Islet of Langerhans (tissue), 1 donor: ENCODE results near the gene RIBC2.
"Not testable (repeated sequence)": the region's sequence is repeated elsewhere in the genome, so short reads cannot be mapped to it uniquely, and the experiment has no call there.

Experiments
- FAIRE-seq: peaks from one replicate; lab custom pipeline; 2011; peaks lifted over from hg19 to GRCh38; lab: Jason Lieb, UNC

Gene RIBC2

DNA sequence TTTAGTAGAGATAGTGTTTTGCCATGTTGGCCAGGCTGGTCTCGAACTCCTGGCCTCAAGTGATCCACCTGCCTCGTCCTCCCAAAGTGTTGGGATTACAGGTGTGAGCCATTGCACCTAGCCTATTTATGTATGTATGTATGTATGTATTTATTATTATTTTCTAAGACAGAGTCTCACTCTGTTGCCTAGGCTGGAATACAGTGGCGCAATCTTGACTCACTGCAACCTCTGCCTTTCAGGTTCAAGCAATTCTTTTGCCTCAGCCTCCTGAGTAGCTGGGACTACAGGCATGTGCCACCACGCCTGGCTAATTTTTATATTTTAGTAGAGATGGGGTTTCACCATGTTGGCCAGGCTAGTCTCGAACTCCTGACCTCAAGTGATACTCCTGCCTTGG lies 35.9 kb downstream of the RIBC2 start:
- not testable (repeated sequence) for FAIRE-seq

DNA sequence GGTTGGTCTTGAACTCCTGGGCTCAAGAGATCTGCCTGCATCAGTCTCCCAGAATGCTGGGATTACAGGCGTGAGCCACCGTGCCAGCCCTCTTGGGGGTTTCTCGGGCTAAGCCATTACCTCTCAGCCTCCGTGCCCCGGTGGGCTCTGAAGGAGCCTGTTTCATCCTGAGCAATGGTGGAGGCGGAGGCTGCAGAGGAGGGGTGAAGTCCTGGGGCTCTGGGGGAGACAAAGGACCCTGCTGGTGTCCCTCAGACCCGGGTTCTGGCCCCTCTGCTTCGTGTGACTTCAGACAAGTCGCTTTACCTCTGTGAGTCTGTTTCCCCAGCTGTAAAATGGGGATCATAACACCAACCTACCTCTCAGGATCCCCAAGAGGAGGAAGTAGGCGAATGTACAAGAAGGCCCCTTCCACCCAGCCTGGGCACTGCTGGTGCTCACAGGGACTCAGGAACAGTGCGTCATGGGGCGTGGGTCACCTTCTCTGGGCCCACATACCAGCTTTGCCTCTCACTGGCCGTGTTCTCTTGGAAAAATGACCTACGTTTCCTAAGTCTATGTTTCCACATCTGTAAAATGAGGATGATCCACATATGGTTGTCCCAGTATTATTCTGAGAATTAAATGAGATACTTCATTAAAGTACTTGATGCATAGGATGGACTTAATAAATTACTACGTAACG lies 36.8 kb downstream of the RIBC2 start:
- no peak for FAIRE-seq

DNA sequence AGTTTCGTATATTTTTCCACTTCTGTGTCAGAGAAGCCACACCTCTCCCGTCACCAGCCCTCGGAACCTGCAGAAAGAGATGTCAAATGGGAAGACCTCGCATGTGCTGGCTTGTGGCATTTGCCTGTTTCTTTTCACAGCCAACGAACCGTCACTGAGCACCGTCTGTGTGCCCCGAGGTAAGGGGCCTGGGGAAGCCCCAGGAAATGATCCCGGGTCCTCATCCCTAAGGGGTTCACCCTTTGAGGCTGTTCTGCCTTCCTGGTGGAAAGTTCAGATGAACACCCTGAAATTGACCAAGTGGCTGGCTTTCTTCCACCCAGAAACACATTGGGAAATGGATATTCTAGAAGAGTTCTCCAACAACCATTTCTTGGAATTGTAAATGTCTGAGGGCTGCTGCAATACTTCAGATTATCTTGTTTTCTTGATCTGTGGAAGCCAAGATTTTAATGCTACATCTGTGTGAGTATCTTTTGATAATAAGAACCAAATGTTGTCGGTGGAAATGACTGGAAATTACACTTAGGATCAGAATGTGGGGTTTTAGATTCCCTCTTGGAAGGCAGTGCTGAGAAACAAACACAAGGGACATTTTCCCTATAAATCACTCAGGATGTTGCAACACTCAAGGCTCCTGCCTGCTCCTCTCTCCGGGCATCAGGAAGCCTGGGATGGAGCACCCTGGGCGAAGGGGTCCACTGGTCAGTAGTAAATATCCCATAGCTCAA lies 37.6 kb downstream of the RIBC2 start:
- no peak for FAIRE-seq

DNA sequence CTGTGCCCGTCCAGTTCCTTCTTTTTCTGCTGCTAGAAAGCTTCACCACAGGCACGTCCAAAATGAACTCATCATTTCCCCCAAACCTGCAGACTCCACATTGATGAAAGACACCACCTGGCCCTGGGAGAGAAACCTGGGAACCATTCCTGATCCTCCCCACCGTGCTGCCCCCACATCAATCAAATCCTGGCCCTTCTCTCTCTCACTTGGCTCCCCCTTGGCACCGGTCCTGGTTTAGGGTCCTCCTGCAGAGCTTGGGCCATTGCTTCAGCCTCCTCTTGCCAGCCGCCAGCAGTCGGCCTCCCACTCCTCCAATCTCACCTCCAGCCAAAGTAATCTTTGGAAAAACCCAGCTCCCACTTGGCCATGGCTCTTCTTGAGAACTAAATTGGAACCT lies 38.5 kb downstream of the RIBC2 start:
- FAIRE-seq, result no peak

DNA sequence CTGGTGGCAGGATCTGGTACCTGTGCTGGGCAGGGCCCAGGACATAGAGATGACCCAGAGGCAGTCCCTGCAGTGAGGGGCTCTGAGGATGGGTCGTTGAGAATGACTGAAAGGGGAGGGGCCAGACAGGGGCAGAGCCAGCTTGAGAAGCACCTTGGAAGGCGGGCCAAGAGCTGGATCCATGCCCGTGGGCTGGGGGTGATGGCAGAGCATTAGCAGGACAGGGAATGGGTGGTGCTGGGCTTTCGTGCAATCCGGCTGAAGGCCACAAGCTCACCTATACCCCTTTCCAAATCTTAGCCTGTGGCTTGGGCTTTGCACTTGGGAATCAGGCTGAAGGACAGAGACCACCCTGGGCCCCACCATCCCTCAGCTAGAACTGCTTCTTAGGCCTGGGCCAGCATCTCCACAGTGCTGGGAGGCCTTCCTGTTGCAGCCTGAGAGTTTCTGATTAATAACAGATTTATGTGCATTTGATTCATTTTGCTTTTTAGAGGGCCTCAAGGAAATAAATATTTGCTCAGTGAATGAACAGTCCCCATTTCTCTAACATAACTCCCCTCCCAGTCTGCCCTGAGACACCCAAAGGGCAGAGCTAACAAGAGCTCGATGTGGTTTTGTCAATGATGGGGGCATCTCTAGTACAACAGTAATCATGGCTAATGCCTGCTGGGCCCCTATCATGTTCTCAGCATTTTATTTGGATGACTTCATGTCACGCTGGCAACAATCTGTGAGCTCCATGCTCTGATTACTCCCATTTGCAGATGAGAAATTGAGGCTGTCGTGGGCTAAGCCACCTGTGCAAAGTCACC lies 39.3 kb downstream of the RIBC2 start:
- FAIRE-seq, result no peak

DNA sequence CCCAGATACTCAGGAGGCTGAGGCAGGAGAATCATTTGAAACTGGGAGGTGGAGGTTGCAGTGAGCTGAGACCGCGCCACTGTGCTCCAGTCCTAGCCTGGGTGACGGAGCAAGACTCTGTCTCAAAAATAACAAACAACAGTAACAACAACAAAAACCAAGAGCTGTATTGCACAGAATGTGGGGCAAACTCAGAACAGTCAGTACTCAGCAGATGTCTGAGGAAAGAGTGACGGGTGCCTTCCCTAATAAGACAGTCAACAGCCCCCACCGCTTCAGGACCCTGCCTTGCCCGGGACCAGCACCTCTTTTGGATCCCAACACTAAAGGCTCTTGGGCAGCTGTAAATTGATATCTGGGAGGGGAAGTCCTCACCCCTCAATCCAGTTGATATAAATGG lies 40.3 kb downstream of the RIBC2 start:
- no peak for FAIRE-seq

DNA sequence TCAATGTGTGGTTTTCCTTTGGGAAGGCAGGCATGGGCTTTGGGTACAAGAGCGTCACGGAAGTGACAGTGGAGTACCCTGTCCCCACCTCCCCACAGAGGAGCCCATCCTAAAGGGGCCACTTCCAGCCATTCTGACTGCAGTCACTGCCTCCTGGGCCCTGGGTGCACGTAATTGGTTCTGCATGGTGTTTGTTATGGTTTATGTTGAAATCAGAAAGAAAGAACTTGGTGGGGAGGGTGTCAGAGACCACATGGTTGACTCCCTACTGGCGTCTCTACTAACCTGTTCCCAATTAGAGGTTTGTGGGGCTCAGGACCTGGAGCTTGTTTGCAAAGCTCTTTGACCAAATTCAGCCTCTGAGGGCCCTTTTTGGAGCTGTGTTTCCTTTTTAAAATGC lies 40.8 kb downstream of the RIBC2 start:
- FAIRE-seq, result no peak

DNA sequence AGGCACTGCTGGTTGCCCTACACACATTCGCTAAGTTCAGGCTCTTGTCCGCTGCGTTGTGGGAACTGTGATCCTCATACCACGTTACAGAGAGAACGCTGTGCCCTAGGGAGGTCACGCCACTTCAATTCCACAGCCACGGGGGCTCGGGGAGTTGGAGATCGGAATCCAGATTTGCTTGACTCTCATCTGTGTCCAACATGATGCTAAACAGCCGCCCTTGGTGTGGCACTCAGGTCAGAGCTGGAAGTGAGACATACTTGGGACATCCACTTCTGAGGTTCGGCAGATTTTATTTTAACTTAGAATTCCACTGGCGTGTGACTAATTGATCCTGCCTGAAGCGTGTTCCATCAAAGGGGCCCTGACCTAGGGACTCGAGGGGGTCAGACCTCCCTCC lies 41.7 kb downstream of the RIBC2 start:
- FAIRE-seq, result no peak

DNA sequence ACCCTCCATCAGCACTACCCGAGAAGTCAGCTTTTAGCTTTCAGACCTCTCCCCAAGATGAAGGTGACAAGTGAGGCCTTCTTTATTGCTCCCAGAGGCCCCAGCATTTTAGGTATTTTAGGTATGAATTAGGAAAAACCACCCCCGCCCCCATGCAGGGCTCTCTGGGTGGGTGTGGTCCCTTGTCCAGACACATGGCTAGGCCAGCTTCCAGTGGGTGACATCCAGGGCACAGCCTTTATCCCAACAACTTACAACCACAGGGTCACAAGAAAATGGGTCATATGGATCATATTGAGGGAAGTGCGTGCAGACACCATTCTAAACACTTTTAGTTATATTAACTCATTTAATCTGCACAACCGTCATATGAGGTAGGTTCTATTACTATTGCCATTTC lies 42.1 kb downstream of the RIBC2 start:
- FAIRE-seq, result no peak

DNA sequence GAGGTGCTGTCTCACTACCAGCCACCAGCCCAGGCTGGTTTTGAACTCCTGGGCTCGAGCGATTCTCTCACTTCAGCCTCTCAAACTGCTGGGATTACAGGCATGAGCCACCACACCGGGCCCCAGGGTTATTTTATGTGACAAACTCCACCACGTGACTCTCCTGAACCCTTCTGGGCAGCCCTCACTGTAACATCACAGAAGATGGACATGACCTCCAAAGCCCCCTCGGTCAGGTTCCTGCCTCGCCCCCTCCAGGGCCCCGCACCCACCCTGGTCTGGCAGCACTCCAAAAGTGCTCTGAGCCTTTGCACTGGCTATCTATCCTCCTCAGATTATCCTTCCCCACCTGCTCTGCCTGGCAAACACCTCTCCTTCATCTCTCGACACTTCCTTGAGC lies 43.3 kb downstream of the RIBC2 start:
- FAIRE-seq, result no peak

DNA sequence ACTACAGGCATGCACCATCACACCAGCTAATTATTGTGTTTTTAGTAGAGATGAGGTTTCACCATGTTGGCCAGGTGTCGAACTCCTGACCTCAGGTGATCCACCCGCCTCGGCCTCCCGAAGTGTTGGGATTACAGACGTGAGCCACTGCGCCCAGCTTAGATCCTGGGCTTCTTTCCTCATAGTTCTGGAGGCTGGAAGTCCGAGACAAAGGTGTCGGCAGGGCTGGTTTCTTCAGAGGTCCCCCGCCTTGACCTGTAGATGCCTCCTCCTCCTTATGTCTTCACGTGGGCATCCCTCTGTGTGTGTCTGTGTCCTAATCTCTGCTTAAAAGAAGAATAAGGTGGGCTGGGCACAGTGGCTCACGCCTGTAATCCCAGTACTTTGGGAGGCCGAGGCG lies 45.0 kb downstream of the RIBC2 start:
- no peak for FAIRE-seq

DNA sequence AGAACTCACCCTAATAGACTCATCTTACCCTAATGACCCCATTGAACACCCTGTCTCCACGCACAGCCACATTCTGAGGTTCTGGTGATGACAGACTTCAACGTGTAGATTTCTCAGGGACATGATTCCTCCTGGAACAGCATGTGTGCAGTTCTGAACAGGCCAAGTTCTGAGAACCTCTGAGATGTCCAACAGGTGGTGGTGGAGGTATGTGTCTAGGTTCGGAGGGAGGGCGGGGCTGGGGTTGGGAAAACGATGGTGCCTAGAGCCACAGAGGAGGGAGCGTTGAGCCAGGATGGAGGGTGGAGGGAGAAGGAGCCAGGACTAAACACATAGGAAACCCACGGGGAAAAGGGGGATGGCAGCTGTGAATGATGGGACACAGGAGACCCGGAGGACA lies 45.7 kb downstream of the RIBC2 start:
- FAIRE-seq, result no peak

DNA sequence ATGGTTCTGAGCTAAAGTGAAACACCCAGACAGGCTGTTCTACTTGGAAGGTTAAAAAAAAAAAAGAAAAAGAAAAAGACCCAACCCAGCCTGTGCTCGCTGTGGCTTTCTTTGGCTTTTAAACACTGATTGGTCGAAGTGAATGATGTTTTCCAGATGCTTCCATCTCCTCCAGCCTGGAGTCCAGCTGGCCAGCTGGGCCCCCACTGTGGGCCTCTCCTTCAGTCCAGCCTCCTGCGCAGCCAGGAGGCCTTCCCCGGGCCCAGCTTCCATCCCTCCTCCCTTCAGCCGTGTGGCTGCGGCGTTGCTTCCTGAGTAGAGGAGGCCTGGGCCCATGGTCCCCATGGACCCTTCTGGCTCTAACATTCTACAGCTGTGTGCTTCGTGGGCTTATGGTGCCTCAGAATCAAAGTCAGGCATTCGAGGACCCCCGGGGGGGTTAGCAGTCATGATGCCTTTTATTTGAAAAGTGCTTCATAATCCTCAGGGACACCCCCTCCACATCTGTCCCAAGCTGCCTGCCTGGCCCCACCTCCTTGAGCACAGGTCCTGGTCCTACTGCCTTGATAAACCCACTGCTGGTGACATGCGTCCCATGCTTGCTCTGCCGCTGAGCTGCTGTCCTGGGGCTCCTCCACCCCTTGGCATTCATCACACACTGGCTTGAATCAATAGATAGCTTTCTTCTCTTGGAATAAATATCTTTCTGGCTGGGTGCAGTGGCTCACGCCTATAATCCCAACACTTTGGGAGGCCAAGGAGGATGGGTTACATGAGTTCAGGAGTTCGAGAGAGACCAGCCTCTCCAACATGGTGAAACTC lies 47.0 kb downstream of the RIBC2 start:
- FAIRE-seq, result no peak

DNA sequence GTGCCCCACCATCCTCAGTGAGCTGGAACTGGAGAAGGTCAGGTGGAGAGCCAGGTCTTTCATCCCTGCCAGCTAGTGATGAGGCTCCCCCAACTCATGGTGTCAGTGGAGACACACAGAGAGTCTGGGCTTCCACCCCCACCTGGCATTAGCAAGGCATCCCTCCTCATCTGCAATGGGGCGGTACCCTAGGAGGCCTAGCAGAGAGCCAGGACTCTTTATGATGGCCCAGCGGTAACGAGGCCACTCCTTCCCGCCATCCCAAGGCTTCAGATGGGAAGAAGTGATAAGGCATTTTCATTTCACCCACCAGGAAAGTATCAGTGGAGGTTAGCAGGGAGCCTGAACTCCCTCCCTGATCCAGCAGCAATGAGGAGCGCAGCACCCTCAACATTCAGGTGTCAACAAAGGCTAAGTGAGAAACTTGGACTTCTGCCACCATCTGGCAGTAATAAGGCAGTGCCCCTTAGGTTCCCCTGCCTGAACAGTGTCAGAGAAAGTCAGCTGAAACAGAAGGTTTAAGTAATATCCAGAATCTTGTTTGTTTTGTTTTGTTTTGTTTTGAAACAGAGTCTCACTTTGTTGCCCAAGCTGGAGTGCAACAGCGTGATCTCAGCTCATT lies 48.7 kb downstream of the RIBC2 start:
- no peak for FAIRE-seq

DNA sequence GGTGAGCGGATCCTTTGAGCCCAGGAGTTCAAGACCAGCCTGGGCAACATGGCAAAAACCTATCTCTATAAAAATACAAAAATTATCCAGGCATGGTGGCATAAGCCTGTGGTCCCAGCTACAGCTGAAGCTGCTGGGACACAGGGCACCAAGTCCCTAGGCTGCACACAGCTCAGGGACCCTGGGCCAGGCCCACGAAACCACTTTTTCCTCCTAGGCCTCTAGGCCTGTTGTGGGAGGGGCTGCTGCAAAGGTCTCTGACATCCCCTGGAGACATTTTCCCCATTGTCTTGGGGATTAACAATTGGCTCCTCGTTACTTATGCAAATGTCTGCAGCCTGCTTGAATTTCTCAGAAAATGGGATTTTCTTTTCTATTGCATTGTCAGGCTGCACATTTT lies 50.2 kb downstream of the RIBC2 start:
- not testable (repeated sequence) for FAIRE-seq

DNA sequence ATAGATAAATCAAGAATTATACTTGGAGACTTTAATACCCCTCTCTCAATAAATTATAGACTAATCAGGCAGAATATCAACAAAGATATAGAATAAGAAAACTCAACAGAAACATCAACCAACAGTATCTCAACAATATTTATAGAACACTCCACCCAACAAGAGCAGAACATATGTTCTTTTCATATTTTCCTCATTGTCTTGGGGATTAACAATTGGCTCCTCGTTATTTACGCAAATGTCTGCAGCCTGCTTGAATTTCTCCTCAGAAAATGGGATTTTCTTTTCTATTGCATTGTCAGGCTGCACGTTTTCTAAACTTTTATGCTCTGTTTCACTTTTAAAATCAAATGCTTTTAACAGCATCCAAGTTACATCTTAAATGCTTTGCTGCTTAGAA lies 52.1 kb downstream of the RIBC2 start:
- no peak for FAIRE-seq

DNA sequence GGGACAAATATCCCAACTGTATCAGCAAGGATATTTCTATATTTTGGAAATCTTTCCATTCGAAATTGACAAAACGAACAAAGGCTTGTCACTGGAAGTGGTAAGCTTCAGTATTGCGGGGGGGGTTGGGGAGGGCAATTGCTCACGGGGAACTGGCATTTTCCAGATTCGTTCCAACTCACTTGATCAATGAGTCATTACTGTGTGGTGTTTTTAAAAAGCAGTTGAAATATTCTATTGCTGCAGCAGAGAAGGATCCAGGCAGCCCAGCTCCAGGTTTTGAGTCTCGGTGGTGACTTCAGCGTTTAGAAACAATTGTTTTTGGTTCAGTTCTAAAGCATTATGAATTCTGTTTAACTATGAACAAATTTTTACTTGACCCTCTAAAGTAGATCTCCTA lies 55.4 kb downstream of the RIBC2 start:
- FAIRE-seq, result no peak

DNA sequence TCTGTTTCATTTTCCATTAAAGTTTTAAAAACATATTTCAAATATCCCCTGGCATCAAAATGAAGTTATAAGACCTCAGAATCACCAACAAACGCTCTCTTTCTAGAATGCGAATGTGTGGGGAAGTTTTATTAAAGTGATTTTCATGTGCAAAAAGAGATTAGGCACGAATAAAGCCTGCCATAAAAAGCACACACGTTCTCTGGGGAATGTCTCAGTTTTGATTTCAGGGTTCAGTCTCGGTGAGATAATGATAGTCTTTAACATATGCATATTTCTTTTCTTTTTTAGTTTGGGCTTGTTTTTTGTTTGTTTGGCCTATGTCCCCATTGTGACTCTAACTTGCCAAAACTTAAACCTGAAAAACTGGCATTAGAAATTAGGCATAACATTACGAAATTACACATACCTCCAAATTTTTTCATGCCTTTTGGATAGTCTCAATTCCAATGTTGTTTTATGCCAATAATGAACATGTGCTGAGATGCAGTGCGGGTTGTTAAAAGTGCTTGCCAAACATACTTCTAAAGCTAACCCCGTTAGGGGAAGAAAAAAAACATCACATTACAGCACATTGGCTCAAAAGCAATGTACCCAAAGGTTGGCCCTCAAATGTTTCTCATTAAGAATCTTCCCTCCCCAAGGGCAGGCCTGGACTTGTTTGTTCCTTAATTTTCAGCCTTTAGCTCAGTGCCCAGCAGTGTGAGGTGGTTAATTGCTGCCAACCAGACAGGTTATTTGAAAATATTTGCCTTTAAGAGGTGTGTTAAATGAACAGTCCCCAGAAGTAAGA lies 56.0 kb downstream of the RIBC2 start:
- no peak for FAIRE-seq

DNA sequence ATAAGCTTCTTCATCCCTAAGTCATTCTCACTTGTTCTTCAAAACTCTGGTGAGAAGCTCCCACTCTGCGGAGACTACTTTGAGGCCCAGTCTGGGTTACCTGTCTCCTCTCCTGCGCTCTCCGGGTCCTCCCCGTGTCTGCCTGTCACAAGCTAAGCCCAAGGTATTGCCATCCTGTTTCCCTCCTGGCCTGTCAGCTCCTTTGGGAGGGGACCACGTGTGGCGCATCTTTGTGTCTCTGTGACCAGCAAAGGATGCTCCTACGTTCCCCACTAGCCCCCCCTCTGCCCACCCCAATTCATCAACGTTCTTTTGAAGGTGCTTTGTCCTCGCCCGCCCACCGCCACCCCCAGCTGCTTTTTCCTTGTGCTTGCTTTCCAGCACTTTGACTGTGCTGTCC lies 57.4 kb downstream of the RIBC2 start:
- no peak for FAIRE-seq

DNA sequence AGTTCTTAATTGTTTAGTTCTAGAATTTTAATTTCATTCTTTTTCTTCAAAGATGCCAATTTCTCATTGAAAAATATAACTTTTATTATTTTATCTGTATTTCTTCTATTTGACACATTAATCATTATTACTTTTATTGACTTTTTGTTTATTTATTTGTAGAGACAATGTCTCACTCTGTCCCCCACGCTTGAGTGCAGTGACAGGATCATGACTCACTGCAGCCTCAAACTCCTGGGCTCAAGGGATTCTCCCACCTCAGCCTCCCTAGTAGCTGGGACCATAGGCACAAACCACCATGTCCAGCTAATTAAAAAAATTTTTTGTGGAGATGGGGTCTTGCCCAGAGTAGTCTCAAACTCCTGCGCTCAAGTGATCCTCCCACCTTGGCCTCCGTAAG lies 58.9 kb downstream of the RIBC2 start:
- FAIRE-seq, result no peak

DNA sequence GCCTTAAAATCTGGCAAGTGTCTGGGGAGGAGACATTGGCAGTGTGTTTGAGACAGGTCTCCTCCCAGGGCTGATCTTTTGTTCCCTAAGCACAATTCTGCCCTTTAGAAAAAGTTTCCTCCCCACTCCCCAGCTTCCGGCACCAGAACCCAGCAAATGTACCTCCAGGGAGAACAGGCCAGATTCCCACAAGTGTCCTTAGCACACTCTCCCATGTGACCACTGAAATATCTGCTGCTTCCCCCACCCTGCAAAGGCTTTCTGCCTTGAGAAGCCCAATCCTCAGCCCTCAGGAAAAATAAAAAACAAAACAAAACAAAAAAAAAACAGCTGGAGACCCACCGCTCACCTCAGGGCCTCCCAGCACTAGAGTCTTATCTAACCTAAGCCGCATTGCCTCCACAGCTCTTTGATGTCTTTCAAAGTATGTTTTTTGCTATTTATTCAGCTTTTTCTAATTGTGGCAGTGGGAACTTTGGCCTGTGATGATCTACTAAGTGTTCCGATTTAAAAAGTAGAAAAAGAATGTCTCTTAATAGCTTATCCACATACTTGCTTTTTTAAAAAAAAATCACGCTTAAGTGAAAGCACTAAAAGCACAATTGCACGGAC lies 60.2 kb downstream of the RIBC2 start:
- FAIRE-seq, result no peak
